Stimulated activated CD4-positive, alpha-beta T cell treated with anti-CD3 and anti-CD28 coated beads, TNF-alpha, amount 100 ng/mL, for 48 hours (primary cell): ENCODE results near the gene ZCCHC18.

Experiments
- DNase-seq, 3 donors: peaks; one replicate each; pipeline ENCODE4 v3.0.0-alpha.2; 2020; ENCODE audit warnings: low read depth in 3 of 3

The ZCCHC18 gene

DNA sequence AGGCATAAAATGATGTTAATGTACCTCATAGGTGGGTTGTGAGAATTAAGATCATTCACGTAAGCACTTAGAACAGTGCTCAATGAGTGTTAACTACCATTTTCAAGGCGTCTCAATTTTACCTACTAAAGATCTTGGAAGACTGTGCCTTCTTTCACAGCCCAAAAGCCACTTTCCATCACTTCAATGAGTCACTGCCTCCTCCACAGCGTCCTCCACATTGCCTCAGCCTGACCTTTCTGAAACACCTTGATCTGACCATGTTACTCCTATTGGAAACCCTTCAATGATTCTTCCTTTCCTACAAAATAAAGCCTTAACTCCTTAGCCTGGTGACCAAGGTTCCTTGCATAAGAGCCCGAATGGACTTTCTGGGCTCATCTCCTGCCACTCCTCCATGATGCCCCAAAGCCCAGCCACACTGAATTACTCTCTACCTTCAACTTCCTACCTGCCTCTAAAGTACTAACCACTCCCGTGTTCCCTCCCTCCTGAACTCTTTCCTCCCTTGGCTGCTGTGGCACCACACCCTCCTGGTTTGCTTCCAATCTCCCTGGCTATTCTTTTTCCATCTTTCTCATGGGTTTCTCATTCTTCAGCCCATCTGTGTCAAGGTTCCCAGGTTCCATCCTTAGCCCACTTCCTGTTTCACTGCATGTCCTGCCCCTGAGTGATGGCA lies 22.4 kb downstream of the ZCCHC18 start:
- no peak for DNase-seq

DNA sequence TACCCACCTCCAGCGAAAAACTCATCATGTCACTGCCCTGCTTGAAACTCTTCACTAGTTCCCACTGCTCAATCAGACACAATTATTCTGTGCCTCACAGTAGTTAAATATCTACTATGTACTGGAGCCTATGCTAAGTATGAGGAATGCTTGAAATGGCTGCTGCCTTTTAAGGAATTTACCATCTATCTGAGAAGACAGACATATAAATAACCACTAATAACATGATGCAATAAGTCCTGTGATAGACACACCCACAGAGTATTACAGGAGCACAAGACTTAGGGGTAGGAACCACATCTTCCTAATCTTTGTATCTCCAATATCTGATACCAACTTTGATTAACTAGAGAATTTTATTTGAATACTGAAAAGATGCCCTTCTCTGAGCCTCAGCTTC lies 23.4 kb downstream of the ZCCHC18 start:
- DNase-seq, result no peak

DNA sequence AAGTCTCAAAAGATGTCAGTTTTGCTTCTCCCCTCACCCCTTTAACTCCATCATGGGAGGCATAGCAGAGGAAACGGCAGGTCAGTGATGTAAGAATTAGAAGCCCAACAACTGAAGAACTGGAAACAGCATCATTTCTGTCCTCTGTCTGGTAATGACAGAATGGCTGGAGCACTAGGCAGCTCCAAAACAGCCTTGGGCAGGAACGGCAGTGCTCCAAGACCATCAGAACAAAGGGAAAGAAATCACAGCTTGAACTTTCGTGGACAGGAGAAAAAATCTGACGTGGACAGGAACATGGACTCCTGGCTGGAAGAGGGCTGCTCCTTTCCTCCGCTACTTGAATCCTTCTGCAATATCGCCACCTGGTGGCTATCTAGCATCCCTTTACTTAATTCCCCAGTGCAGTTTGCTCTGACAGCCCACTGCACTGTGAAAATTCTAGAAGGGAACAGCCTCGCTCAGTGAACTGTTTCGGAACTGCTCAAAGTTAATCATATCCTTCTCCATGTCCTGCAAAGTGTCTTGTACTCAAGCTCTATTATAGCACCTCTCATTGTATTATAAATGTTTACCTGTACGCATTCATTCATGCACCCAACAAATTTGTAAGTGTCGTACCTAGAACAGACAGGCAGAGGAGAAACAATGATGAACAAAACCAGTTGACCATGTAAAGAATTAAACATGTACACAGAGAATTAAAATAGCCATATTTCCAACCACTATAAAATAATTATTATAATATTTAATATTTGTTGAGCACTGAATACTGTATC lies 24.1 kb downstream of the ZCCHC18 start:
- peak in 1 of 3 donors; percentile 49 for DNase-seq

DNA sequence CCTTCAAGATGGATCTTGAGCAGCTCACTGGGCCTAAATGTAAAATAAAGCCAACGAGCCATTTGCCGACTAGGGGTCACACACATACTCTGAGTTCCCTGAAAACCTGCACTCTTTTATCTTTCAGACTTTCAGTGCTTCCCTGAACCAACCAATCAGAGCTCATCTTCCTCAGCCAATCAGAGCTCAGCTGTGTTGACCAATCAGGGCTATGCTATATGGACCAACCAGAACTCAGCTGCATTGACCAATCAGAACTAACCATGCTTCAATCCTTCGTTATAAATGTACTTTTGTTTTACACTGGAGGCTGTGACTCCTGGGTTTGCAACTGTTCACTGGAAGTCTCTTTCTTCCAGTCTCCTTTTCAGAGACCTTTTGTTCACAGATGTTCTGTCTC lies 25.2 kb downstream of the ZCCHC18 start:
- no peak for DNase-seq

DNA sequence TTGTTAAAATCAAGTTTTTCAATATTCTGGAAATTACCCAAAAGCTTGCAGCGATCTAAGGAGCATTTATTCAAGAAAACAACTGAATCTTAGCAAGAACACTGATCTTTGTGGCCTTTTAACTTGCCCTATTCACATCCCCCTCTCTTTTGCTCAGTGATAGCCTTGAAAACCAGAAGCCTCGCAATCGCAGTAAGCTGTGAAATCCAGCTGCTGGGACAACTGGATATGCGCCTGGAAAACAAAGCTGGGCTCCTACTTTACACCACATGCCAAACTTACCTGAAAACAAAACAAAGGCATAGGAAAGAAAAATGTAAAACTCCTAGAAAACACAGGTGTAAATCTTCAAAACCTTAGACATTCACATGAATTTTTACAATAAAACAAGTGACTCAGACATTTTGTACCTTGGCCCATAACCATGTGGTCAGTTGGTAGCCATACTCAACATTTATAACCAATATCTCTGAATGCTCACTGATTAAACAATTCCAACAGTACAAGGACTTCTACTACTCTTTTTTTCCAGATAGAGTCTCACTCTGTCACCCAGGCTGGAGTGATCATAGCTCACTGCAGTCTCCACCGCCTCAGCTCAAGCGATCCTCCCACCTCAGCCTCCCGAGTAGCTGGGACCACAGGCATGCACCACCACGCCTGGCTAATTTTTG lies 28.9 kb downstream of the ZCCHC18 start:
- DNase-seq, result no peak

DNA sequence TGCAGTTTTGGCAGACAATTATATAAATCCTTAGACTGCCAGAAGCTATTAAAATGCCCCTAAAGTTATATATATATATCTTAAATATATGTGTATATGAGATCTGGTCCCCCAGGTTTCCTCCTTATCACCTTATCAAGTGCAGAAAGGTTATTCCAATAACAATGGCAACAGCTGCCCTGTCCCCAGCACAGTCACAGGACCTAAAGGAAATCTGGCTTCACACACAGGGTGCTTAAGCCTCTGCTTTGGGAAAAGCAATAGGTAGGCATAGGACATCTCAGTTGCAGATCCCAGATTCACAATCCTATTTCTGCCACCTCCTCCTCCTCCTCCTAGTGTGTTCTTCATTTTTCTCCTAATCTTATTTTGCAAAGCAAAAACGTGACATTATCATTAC lies 38.7 kb downstream of the ZCCHC18 start:
- no peak for DNase-seq

DNA sequence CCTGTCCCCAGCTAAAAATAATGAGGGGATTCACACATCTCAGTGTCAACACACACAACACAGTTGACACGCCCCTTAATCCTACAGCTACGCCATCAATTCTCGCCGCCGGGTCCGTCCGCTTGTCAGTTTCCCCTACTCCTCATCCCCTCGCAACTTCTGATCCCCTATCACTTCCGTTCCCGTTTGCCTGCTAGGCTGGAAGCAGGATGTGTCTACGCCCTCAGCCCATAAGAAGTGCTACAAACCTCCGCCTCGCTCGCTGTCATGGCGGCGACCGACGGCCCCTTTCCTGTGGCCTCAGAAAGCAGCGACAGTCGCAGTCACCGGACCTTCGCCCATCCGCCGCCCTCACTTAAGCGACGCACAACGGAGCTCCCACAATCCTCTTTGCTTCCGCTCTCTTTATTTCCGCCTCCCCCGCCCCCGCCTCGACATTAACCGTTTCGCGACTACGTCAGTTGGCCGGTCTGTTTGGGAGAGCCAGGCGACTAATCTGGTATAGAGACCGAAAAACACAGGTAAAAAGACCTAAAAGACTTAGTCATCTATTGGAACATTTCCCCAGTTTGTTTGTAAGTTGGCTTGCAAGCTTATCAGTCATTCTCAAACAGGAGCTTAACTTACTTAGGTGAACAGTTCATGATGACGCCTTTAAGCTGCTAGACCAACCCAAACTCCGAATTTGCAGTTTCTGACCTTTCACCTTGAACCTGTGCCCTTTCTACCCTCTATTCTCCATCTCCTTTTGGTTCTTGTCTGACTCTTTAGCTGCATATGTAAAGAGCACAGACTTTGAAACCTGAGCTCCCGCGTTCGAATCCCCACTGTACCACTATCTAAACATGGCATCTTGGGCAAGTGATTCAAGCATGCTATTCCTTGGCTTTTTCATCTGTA lies 44.6 kb downstream of the ZCCHC18 start, which contains the start of gene SLC25A53:
Gene SLC25A53 (minus strand): TSS at position 380 of the 900 bp plus-strand sequence. CDS start 51,752 bp downstream, outside the sequence.
- DNase-seq, result peak; percentile 39 to 65 (median 52)
